HG02840 (cell line): ENCODE results near the gene CACNB2.
"Not testable (repeated sequence)": the region's sequence is repeated elsewhere in the genome, so short reads cannot be mapped to it uniquely, and the experiment has no call there.

Experiments used
- ATAC-seq: cut with Tn5 transposase; IDR thresholded peaks from one replicate; pipeline ENCODE4 v1.9.1; 2021; ENCODE audit warnings: mild to moderate bottlenecking, moderate library complexity, moderate number of reproducible peaks; ENCODE audit not compliant: unreplicated experiment, low FRiP score

Gene CACNB2

DNA sequence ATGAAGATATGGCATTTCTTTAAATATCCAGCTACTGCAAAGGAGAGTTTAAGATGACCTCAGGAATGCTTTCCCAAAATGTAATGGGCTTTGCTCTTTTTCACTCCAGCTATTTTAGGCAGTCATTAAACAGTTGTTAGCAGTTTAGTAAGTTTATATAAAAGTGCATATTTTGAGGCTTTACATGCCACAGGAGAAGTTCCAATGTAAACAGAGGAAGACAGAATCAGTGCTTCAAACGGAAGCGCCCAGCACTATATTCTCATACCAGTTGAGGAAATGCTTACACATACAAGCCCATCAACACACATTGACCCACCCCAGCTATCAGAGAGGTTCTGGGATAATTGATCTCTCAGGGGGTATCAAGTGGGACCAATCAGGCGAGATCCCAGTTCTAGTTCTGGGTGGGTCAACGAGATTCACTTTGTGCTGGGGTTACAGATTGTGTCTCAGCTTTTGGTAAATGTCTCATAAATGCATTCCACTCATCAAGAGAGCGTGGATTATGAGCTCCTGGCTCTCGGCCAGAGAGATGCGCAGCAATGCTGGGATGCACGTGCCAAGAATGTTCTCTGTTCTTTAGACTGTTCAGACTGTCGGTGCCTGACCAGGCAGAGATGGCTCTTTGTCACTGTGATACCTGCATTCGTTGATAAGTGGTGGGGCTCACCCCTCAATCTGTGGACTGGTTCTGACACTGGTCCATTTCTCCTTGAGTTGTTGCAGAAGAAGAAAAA lies 55.0 kb downstream of the CACNB2 start:
- no peak for ATAC-seq

GRCh38 chr10:18196806-18197550 lies 56.8 kb downstream of the CACNB2 start:
- no peak for ATAC-seq

GRCh38 chr10:18197706-18198105 lies 57.5 kb downstream of the CACNB2 start:
- no peak for ATAC-seq

DNA sequence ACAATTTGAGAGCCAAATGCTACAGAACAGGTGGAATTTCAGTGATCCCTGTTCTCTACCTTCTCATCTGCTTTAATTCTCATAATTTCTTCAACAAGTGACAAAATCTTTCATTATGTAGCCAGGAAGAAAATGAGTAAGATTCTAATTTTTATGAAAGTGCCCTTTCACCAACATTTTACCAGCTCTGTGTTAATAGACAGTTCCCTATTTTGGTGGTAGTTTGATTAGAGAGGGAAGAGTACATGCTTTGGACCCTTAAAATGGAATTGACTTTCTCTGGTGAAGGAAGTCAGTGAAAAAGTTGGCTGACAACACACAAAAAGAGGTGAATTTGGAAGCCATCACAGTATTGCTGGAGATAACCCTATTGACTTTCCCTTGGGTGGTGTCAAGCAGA lies 61.7 kb downstream of the CACNB2 start:
- ATAC-seq, result no peak

DNA sequence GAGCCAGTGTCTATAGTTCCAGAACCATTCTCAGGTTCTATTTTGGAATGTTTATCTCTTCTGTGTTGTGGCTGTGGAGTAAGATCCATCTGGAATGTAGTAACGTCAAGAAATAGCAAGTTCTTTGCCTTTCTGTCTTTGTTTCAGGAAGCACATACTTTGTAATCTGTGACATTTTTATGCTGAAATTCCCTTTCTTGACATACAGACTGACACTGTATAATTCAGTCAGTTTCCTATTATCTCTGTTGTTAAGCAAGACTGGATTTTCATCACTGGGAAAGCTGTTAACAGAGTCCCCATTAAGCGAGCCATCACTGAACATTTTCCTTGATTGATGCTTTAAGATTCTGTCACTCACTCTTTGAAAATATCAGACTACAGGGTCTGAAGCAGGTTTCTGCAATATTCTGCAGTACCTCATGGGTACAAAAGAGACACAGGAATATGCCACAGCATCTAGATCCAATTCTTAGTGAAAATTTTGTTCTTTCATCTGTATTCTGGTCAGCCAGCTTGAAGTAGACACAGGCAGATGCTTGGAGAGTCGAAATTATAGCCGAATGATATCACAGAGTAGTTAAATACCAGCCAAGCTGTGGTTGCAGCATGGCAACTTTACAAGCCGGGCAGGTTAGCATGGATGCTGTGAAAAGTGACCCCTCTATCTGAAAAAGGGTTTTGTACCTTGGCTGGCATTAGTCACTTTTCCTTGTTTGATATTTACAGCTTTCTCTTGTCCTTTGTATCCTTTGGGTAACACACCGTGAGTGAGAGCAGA lies 62.6 kb downstream of the CACNB2 start:
- ATAC-seq, result no peak

- no peak for ATAC-seq
Measured at GRCh38 chr10:18203471-18203870, 63.2 kb downstream of the CACNB2 start.

DNA sequence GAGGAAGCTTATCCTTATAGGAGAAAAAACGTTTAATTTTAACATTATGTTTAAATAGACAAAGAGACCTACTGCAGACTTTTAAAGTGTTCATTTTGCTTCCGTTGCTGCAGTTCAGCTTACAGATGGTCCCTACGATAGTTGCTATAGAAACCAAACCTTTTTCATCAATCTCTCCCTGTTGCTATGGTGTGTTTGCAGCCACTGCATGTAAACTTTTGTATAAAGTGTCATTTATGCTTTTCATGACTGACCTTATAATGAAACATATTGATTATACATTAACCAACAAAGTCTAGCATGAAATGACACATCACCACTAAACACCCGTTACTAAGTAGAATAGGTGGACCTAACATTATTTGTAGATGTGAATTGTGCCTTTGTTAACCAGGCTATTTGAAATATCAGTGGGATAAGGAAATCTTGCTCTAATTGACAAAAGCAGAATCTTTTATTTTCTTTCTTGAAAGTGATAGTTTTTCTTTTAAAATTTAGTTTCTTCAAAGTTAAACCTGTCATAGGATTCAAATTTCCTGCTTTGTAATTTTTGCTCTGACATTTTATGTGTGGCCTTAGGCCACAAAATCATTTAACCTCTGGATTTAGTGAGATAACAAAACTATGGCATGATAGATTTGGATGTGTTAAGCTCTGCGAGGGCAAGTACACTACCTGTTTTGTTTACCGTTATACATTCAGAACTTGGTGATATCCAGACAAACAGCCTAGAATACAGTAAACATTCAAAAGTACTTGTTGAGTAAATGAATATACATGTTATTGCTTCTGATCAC lies 64.0 kb downstream of the CACNB2 start:
- no peak for ATAC-seq

DNA sequence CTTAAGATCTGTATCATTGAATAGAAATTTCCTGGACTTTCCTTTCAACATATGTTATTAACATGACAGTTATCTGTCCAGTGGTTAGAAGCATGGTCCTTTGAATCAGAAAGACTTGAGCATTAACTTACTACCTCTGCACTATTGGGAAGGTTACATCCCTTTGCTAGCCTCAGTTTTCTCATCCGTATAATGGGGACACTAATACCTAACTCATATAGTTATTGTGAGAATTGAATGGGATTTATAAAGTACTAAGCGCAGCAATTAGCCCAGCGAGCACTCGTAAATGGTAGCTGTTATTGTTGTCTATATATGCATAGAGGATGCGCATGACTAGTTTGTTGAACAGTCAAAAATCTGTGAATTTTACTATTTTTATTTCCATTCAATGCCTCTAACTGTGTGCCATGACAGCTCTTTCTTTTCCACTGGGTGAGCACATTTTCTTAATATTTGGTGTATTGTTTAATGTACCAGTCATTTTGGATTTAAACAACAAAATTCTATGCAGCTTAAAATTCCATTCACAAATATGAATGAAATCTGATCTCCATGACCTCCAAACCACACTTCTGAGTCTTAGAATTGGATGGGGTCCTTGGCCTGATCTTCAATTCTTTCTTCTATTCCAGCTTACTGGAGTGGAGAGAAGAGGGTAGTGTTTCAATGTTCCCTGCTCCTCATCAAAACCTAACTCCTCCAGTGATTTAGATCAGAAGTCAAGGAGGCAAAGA lies 65.0 kb downstream of the CACNB2 start:
- ATAC-seq, result no peak

DNA sequence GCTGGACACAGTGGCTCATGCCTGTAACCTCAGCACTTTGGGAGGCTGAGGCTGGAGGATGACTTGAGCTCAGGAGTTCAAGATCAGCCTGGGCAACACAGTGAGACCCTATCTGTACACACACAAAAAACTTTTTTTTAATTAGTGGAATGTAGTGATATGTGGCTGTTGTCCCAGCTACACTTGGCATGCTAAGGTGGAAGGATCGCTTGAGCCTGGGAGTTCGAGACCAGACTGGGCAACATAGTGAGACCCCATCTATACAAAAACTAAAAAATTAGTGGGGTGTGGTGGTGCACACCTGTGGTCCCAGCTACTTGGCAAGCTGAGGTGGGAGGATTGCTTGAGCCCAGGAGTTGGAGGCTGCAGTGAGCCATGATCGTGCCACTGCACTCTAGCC lies 68.0 kb downstream of the CACNB2 start:
- ATAC-seq, result not testable (repeated sequence)

GRCh38 chr10:18209241-18209640 lies 69.0 kb downstream of the CACNB2 start:
- ATAC-seq, result no peak

- ATAC-seq, result no peak
Measured at GRCh38 chr10:18210711-18211110, 70.5 kb downstream of the CACNB2 start.

- no peak for ATAC-seq
Measured at GRCh38 chr10:18211862-18212261, 71.6 kb downstream of the CACNB2 start.

GRCh38 chr10:18213271-18213670 lies 73.0 kb downstream of the CACNB2 start:
- ATAC-seq, result no peak

DNA sequence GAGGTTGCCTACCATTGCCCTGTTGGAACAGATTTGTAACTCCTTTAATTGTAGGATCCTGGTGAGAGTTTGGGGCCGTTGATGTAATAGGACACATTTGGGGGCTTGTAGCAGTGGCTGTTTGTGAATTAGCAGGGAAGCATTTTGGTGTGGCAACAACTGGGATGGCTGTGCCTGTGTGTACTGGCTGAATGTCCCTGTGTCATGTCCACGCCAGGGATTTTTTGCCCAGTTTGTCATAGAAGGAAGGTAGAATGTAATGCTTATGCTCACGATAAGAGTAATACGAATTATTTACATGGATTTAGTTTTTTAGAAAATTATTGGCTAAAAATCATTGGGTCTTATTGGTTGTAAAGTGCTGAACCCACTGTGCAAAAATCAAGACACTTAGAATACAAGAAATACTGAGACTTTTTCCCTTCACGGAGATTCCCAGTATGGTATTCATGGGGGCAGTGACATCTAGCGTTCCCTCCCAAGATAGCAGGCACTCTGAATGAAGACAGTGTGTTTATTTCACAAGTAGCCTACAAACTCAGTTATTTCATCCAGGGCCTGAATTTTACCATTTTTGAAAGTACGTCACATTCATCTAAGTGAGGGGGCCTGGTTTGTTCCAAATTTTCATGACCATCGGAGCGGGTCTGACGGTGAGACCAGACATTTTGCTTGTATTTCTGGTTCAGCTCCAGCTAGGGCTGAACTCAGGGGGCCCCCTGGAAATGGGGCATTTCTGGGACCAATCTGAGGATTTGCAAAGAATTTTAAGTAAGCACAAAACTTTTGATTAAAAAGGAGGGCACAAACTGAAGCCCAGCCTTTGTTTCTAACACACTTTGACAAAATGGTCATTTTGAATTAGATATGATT lies 74.7 kb downstream of the CACNB2 start:
- no peak for ATAC-seq

GRCh38 chr10:18216482-18216881 lies 76.3 kb downstream of the CACNB2 start:
- no peak for ATAC-seq

DNA sequence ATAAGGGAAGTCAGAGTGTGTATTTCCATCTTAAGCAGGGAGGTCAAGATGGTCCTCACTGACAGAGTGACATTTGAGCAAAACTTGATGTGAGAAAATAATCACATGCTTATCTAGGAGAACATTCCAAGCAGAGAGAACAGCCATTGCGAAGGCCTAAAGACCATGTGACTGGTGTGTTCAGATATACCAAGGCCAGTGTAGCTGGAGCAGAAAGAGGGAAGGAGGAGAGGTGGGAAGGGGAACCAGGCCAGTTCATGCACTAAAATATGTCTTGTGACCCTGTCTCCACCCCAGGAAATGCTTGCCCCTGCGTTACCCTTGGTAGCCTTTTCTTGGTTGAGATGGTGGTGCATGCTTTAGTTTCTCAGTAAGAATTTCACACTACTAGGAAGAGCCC lies 77.4 kb downstream of the CACNB2 start:
- no peak for ATAC-seq

DNA sequence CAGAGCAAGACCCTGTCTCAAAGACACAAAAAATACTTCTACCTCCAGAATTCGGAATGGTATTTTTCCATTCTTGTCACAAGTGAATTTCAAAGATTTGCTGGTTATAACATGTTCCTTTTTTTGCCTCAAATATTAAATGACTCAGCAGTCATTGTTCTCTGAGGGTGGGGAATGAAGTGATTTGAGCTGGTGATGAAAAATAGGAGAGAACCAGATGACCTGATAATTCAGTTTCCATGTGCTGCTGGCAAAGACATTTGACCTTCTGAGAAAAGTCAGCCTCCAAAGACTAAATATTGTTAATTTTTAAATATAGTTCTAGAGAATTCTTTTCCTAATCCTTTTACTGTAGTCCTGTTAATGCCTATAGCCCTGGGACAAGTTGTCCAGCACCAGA lies 78.9 kb downstream of the CACNB2 start:
- ATAC-seq, result no peak

DNA sequence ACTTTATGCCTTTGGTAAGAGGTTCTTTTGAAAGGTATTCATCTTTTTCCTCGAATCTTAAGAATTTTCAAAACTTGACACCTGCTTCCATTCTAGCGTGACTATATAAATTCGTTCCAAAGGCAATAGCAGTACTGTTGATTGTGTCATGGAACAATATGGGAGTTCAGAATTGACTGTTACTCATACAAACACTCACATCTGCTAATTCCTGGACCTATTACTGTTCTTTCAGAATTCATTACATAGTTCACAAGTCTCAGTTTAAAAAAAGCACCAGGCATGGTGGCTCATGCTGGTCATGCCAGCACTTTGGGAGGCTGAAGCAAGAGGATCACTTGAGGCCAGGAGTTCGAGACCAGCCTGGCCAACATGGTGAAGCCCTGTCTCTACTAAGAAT lies 80.9 kb downstream of the CACNB2 start:
- no peak for ATAC-seq

DNA sequence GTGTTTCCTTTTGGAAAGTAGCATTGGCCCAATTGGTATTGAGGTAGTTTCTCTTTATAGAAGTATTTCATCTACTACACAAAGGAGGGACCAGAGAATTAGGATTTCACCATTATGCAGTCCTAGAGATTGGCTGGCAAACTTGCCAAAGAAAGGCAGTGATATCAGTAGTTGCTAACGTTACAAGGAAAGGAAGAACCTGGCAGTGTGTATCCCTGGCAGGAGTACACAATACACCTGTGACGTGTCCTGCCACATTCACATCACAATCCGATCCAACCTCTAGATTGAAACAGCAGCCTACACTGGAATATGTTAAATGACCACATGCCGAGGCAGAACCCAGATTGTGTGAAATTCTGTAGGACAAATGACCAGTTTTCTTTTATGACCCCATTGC lies 81.7 kb downstream of the CACNB2 start:
- ATAC-seq, result no peak
